Upper lobe of left lung (tissue), 6 donors: Measurements from ENCODE around the gene RAD9B. TPM values are rescaled to one million over a fixed set of nuclear protein-coding genes. Genes with fewer than 3 reads are reported as not detected.

Experiments used
- ATAC-seq, 2 donors: fragments of 200-7000 bp; cut with Tn5 transposase; one replicate each; pipeline ENCODE4 v1.9.1; 2022; ENCODE audit warnings: mild to moderate bottlenecking in 2 of 2, moderate library complexity in 2 of 2; ENCODE audit not compliant: low FRiP score in 2 of 2
- DNase-seq, 2 donors: peaks; one replicate each; pipeline ENCODE4 v3.0.0-alpha.2; 2019 to 2020
- H3K27ac ChIP-seq, 4 donors: fragments of 200-600 bp; sonication (generic); one replicate each; pipeline ENCODE4 v1.5.1; 2016 to 2019
- H3K27me3 ChIP-seq, 4 donors: fragments of 200-600 bp; sonication (generic); one replicate each; pipeline ENCODE4 v1.5.1; 2017 to 2019
- H3K36me3 ChIP-seq, 4 donors: fragments of 200-600 bp; sonication (generic); one replicate each; pipeline ENCODE4 v1.5.1; 2016 to 2019
- H3K4me1 ChIP-seq, 4 donors: fragments of 200-600 bp; sonication (generic); one replicate each; pipeline ENCODE4 v1.5.1; 2018 to 2019
- H3K4me3 ChIP-seq, 4 donors: fragments of 200-600 bp; sonication (generic); one replicate each; pipeline ENCODE4 v1.5.1; 2017 to 2019; ENCODE audit warnings: mild to moderate bottlenecking in 2 of 4, moderate library complexity in 1 of 4
- H3K9me3 ChIP-seq, 4 donors: fragments of 200-600 bp; sonication (generic); one replicate each; pipeline ENCODE4 v1.5.1; 2018 to 2019
- EP300 ChIP-seq, 4 donors: sonication (generic); formaldehyde crosslinking; IDR thresholded peaks; one replicate each; pipeline ENCODE4 v1.5.1; 2017; ENCODE audit warnings: antibody characterized with exemption in 4 of 4, control low read depth in 2 of 4
- POLR2A ChIP-seq, 4 donors: fragments of 450-650 bp; IDR thresholded peaks; one replicate each; pipeline ENCODE4 v1.5.1; 2016 to 2017; ENCODE audit warnings: antibody characterized with exemption in 4 of 4, mild to moderate bottlenecking in 2 of 4
- POLR2AphosphoS5 ChIP-seq, 2 donors: sonication (generic); formaldehyde crosslinking; IDR thresholded peaks; one replicate each; pipeline ENCODE4 v1.5.1; 2017; ENCODE audit warnings: antibody characterized with exemption in 2 of 2
- WGBS, 2 donors: methylation state at CpG; one replicate each; pipeline ENCODE4 v1.1.5; 2017 to 2018; 5-methylcytosine and 5-hydroxymethylcytosine counted together
- total RNA-seq, 6 donors: library from RNA; depleted of rRNA in 4 of 6; stranded (reverse); fragments of >200 nt in 4 of 6; gene quantifications; one replicate each; pipeline versions ENCODE4 v1.1.0 to v1.2.1, GENCODE V29; 2016 to 2021
- TF ChIP-seq, protein P1 (sequence below), 6 experiments: fragments of 450-650 bp in 4 of 6; fragments of 200-600 bp in 2 of 6; sonication (generic) in 2 of 6; IDR thresholded peaks; one replicate each; pipeline ENCODE4 v1.5.1; 2016 to 2019; ENCODE audit warnings: antibody characterized with exemption in 6 of 6
- donor health status: DM: no; HTN: no; CAD: no; lungs with moderate emphysema.
- donor health status: DM: no; HTN: yes; CAD: no; lungs with severe emphysema.

The RAD9B gene
- total RNA-seq, 6 donors from 2014 or later: 0.15 to 2.1 (median 0.94) TPM; not detected in 1

DNA sequence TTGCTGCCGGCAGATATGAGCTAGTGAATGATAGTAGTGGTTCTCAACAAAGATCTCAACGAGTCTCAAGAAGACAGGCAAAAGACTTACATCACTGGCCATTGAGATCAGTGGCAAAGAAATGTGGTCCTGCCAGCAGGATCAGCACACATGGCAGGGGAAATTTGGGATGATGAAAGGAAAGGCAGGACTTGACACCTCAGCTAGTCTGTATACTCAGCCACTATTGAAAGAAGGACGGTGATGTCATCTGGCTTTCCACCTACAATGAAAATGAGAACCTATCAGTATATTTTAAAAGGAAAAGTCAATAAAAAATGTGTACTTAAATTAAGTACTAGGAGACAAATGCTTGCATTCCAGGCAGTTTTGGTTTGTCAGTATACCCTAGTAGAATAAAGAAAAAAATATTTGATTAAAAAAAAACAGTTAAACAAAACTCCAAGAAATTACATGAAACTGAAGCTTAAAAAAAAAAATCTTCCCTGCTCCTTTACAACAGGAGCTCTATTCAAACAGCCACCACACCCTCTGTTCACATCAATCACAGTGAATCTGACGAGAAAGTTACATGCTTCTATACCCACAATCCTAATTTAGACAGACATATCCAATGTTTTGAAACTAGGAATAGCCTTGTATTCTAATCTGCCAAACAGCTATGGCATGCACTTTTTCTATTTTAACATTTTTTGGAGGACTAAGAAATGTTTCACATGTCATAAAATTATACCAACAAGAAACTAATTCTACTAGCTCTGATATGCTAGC, 34.9 kb downstream of the RAD9B start:
- TF ChIP-seq EP300 (IDR thresholded peaks at IDR 0.05) (no peak), POLR2AphosphoS5 (IDR thresholded peaks at IDR 0.05) (no peak), POLR2A (IDR thresholded peaks at IDR 0.05) (no peak)
- DNase-seq (no peak), ATAC-seq (no peak)
- 70 to 86% methylated on average over 4 of the region's 4 CpGs for WGBS, 2 donors
- H3K4me1 ChIP-seq: peaks cover 0 to 7% (median 4%) of the 10 kb centered on the region in 4 donors
- no peak overlapping the region for H3K4me3 ChIP-seq
- H3K9me3 ChIP-seq: no peaks in the 10 kb centered on the region
- H3K27me3 ChIP-seq: no peaks in the 10 kb centered on the region
- peaks cover 7 to 49% (median 26%) of the 10 kb centered on the region in 4 donors for H3K36me3 ChIP-seq
- H3K27ac ChIP-seq: peak overlapping the region; percentile 13 to 40 (median 20)

DNA sequence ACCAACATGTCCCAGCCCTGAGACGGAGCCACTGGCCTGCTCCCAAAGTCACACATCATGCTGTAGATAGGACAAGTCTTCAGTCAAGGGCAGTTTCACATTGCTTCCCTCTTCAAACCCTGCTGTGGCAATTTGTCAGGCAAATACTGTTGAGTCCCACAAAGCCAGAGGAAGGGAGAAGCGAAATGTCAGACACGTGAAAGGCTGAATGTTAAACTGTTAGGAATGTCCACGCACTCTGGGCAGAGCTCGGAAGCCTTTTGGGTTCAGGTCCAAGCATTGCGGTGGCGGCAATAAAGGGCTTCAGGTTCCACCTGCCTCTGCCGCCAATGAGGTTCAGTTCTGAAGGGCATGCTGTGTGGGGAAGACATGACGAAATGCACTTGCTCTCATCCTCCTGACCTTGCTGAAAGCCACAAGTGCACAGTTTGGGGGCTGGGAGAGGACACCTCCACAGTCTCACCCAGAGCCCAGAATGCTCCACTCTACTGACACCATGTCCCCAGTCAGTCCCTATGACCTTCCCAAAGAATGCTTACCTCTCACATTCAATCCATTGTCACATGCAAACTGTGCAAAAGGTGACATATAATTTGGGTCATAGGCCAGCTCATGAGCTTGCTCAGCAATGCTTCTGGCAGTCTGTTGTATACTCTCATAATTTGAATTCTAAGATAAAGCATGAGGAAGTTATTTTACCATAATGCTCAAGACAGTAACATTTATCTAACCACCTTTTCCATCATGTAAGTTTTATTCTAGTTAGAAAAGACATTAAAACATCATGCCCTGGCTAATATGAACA, 35.7 kb downstream of the RAD9B start:
- DNase-seq (peak in 1 of 2 donors; percentile 84), ATAC-seq (peak; percentile 32 to 86)
- no peaks in the 10 kb centered on the region for H3K27me3 ChIP-seq
- TF ChIP-seq, protein P1, sequence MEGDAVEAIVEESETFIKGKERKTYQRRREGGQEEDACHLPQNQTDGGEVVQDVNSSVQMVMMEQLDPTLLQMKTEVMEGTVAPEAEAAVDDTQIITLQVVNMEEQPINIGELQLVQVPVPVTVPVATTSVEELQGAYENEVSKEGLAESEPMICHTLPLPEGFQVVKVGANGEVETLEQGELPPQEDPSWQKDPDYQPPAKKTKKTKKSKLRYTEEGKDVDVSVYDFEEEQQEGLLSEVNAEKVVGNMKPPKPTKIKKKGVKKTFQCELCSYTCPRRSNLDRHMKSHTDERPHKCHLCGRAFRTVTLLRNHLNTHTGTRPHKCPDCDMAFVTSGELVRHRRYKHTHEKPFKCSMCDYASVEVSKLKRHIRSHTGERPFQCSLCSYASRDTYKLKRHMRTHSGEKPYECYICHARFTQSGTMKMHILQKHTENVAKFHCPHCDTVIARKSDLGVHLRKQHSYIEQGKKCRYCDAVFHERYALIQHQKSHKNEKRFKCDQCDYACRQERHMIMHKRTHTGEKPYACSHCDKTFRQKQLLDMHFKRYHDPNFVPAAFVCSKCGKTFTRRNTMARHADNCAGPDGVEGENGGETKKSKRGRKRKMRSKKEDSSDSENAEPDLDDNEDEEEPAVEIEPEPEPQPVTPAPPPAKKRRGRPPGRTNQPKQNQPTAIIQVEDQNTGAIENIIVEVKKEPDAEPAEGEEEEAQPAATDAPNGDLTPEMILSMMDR (IDR thresholded peaks at IDR 0.05): no peak
- no peak for TF ChIP-seq POLR2A (IDR thresholded peaks at IDR 0.05)
- peak in 1 of 2 donors; percentile 9 for TF ChIP-seq POLR2AphosphoS5 (IDR thresholded peaks at IDR 0.05)
- no peak for TF ChIP-seq EP300 (IDR thresholded peaks at IDR 0.05)
- WGBS, 2 donors: 58 to 81% methylated on average over 8 to 9 of the region's 9 CpGs
- peaks cover 2 to 15% (median 9%) of the 10 kb centered on the region in 4 donors for H3K4me1 ChIP-seq
- H3K9me3 ChIP-seq: no peaks in the 10 kb centered on the region
- H3K4me3 ChIP-seq: no peak overlapping the region
- H3K27ac ChIP-seq: peak overlapping the region; percentile 13 to 40 (median 20)
- peaks cover 7 to 49% (median 26%) of the 10 kb centered on the region in 4 donors for H3K36me3 ChIP-seq

DNA sequence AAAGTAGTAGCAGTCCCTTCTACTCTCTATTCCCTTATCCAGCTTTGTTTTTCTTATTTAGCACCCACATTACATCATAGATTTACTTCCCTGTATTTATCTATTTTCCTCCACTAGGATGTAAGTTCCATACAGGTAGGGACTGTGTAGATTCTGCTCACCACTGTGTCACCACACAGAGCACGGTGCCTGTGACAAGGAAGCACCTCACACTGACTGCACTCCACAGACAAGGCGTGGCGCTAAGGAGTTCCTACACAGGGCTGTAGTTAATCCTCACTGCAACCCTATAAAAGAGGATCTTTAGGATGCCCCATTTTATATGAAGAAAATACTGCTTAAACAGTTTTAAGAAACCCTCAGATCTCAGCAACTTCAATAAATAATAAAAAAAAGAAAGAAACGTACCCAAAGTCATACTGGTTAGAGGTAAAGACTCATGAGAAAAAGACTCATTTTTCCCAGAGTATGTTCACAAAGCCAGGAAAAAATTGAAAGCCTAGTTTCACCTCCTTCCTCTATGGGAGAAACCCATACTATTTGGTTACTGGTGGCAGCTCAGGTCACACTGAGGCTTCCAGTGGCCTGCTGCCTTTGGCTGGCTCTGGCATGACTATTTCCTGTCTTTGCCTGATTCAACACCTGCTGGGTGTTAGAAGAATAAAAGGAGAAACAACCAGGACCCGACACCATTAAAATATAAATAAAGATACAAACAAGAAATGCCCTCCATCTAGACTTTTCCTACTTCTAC, 36.9 kb downstream of the RAD9B start:
- TF ChIP-seq, protein P1 (IDR thresholded peaks at IDR 0.05): no peak
- no peak for TF ChIP-seq EP300 (IDR thresholded peaks at IDR 0.05)
- no peak for TF ChIP-seq POLR2AphosphoS5 (IDR thresholded peaks at IDR 0.05)
- TF ChIP-seq POLR2A (IDR thresholded peaks at IDR 0.05): no peak
- DNase-seq: no peak
- Histone ChIP-seq H3K4me1 (peaks cover 6 to 27% (median 19%) of the 10 kb centered on the region in 4 donors), H3K36me3 (peaks cover 7 to 49% (median 26%) of the 10 kb centered on the region in 4 donors), H3K27me3 (no peaks in the 10 kb centered on the region), H3K9me3 (no peaks in the 10 kb centered on the region), H3K27ac (peak overlapping the region in 1 of 4 donors; percentile 16), H3K4me3 (no peak overlapping the region)
- WGBS, 2 donors: 87 to 93% methylated on average over 5 of the region's 5 CpGs
- ATAC-seq: no peak

DNA sequence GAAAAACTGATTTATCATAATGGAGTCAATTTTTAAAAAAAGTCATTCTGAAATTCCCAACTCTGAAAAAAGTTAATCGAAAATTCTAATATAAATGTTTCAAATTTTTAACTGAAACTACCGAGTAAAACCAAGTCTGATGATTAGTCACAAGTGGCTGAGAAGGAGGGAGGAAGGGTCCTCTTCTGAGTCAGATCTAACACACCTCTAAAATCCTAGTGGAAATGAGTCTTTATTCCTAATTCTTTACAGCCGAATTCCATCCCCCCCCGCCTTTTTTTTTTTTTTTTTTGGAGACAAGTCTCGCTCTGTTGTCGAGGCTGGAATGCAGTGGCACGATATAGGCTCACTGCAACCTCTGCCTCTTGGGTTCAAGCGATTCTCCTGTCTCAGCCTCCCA, 37.9 kb downstream of the RAD9B start:
- no peaks in the 10 kb centered on the region for H3K9me3 ChIP-seq
- H3K4me3 ChIP-seq: no peak overlapping the region
- DNase-seq (no peak), ATAC-seq (no peak)
- peaks cover 7 to 49% (median 28%) of the 10 kb centered on the region in 4 donors for H3K36me3 ChIP-seq
- TF ChIP-seq, protein P1 (IDR thresholded peaks at IDR 0.05): no peak
- WGBS, 2 donors: 88 to 94% methylated on average over 8 of the region's 8 CpGs
- H3K4me1 ChIP-seq: peaks cover 6 to 31% (median 29%) of the 10 kb centered on the region in 4 donors
- no peaks in the 10 kb centered on the region for H3K27me3 ChIP-seq
- H3K27ac ChIP-seq: no peak overlapping the region
